IPS-NIHi11 (cell line): ENCODE results near the gene PBX3.
"Not testable (repeated sequence)": the region's sequence is repeated elsewhere in the genome, so short reads cannot be mapped to it uniquely, and the experiment has no call there.

Source experiments
- DNase-seq: peaks from one replicate; pipeline ENCODE4 v3.0.0; 2012; ENCODE audit warnings: mixed read lengths, low spot score

The PBX3 gene

DNA sequence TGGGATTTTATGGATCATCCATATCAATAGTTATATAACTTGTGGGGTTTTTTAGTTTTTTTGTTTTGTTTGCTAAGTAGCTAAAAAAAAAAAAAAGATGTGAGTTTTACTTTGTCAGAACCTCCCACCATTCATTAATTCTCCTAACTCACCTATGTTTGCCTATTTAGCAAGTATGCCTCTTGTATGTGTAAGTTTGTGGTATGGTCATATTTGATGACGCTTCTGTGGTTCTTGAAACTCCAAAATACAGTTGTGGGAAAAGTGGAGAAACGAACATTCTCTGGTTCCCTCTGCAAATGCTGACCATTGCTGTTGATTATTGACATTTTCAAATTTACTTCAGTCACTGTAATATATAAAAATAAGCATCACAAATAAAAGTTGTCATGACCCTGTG lies 75.7 kb downstream of the PBX3 start:
- no peak for DNase-seq

DNA sequence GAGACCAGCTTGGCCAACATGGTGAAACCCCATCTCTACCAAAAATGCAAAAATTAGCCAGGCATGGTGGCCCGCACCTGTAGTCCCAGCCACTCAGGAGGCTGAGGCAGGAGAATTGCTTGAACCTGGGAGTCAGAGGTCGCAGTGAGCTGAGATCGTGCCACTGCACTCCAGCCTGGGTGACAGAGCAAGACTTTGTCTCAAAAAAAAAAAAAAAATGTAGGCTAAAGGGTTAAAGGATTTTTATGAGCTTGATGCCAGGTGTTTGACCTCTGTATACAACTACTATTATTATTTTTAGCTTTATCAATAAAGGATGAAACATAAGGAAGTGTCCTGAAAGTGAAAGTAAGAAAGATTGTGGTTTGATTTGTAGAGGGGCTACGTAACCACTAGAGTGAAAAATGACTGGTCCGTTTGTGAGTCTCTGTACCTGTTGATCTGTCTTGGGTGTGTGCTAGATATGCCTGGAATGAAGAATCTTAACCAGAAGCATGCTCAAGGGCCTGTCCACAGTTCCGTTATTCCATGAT lies 76.8 kb downstream of the PBX3 start:
- not testable (repeated sequence) for DNase-seq

DNA sequence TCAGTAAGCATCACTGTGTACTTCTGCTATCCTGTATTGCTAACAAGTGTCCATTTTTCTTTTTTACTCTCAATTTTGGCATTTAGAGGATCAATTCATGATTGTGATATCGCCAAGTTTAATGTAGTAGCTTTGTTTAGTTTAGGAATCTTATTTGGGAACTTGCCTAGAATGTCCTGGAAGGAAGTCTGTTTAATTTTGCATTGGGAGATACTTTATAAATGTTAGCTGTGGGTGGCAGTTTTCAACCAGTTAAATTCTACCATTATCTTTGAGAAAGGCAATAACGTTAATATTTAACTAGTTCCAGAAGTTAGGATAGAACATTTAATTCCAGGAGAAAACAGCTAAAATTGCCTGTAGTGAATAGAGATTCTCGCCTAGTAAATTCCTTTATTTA lies 78.6 kb downstream of the PBX3 start:
- DNase-seq = no peak

DNA sequence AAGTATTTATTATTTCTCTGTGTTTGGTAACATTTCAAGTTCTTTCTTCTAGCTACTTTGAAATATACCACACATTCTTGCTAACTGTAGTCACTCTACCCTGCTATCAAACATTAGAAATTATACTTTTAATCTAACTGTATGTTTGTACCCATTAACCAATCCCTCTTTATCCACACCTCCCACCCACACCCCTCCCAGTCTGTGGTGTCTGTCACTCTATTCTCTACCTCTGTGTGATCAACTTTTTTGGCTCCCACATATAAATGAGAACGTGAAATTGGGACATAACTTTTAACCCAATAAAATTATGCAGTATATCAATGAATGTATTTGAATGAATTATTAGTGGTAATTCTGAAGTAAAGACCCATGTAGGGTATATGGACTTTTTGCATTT lies 79.7 kb downstream of the PBX3 start:
- DNase-seq = no peak

DNA sequence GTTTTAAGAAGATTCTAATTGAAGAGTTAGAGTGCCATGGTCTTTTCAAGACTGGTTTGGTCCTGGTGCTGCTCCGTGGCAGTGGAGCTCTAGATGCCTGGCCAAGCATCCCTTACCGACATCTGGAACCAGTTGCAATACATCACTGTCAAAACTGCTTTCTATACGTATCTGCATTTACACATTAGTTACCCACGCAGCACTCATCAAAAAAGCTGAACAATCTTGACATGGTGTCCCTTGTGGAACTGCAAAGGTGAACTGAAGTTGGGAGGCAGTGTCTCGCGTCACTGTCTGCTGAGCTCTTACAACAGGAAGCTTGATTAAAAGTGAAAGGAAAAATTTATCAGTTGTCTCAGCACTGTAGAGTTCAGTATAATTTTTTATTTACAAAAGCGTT lies 82.6 kb downstream of the PBX3 start:
- DNase-seq = no peak

DNA sequence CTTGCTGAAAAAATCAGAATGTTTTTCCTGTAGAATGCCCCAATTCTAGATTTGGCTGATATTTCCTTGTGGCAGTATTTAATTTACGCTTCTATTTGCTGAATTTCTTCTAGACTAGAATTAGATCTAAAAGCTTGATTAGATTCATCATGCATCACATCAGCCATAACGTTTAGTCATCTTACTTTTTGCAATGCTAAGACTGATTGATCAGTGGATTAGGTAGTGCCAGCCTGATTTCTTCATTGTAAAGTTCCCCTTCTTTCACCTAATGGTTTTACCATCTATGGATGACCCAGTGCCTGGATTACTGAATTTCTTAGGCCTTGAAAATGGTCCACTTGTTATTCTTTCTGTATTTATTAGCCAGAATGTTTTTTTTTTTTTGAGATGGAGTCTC lies 83.9 kb downstream of the PBX3 start:
- DNase-seq = no peak

DNA sequence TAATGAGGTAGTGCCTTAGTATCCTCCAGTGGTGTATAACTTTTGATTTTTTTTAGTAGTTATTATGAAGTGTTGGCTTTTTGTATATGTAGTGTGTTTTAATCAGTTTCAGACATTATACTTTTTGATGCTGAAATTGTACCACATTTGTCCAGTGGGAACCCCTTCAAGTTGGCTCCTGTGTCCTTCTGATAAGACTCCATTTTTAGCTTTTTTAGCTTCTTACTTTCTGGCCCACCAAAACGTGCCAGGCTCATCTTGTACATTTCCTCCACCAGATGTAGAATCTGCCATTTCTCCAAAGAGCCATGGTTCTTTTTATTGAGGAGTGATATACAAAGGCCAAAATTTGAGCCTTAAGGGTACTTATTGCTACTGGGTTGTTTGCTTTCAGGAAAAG lies 84.4 kb downstream of the PBX3 start:
- no peak for DNase-seq

DNA sequence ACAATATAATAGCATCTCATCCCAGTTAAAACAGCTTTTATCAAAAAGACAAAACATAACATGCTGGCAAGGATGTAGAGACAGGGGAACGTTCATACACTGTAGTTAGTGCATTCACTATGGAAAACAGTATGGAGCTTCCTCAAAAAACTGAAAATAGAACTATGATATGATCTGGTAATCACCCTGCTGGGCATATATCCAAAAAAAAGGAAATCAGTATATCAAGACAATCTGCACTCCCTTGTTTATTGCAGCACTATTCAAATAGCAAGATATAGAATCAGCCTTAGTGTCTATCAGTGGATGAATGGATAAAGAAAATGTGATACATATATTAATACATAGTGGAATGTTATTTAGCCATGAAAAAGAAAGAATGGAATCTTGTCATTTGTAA lies 88.5 kb downstream of the PBX3 start:
- no peak for DNase-seq

DNA sequence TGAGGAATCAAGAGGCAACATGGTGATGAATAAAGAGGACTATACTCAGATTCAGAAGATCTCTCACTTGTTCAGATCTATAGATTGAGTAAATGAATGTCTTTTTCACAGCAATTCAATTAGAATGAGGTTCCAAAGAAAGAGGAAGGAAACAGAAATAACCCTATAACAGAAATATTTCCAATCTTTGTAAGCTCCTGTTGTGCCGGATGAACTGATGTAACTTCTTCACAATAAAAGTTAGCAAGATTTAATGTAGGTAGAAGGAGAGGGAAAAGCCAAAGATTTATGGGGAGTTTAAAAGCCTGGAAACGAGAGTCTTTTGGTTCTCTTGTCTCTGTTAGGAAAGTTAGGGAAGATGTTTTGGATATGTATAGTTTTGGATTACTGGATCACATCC lies 92.1 kb downstream of the PBX3 start:
- no peak for DNase-seq

DNA sequence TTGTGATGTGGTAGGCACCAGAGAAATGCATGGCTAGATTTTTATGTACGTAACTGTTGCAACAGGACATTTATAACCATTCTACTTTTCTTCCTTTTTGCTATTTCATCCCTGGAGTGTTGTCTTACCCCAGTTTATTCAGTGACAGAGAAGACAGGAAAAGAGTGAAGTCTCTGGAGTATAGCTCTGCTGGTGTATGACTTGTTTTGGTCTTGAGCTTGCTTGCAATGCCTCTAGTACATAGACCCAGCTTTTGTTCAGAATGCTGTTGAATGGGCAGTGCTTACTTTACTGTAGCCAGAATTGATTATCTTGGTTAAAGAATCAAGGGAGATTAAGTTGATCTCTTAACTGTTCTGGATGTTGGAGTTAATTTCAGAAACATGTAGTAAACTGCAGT lies 94.3 kb downstream of the PBX3 start:
- no peak for DNase-seq

DNA sequence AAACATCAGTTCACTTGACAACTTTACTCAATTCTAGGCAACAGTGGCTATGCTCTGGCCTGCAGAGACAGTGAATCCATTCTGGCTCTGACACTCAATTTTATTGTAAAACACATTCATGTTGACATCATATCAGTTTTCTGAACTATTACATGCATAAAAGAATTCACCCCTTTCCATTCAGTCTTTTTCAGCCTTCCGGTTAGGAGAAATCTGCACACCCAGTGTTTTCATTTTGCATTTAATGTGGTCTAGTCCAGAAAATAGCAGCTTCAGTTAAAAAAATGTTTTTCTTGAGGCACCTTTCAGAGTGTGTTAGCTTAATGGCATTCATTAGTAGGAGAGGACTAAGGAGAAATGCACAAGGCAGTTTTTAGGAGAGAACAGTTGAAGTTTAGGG lies 95.1 kb downstream of the PBX3 start:
- DNase-seq = no peak

DNA sequence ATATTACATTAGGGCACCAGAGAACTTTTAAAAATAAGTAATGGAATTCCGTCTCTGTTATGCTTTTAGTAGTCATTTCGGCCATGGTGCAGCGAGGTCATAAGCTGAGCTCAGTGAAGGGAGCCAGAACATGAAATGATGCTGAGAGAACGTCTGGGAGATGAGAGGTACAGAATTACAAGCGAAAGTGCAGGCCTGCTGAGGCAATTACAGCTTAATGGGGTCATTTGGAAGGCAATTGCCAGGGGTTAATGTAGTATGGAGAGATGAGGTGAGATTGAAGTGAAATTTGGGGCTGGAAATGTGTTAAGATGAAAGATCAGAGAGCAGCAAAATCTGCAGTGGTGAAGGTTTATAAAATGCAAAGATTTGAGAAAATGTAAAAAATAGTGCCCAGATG lies 96.5 kb downstream of the PBX3 start:
- DNase-seq = no peak

DNA sequence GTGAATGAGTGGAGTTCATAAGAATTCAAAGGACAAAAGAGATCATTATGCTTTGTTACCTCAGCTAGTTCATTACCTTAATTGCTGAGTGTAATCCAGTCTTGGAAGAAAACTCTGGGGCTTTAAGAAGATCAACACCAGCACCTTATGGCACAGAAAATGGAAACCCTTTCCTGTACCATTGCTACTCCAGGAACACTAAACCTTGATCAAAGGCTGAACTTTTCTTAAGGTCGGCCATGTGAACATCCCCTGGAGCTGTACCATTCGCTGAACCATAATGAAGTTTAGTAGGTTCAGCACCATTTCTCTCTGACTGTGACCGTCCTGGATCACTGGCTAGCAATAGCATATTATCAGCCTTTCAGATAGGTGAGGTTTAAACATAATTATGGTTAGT lies 97.4 kb downstream of the PBX3 start:
- no peak for DNase-seq

DNA sequence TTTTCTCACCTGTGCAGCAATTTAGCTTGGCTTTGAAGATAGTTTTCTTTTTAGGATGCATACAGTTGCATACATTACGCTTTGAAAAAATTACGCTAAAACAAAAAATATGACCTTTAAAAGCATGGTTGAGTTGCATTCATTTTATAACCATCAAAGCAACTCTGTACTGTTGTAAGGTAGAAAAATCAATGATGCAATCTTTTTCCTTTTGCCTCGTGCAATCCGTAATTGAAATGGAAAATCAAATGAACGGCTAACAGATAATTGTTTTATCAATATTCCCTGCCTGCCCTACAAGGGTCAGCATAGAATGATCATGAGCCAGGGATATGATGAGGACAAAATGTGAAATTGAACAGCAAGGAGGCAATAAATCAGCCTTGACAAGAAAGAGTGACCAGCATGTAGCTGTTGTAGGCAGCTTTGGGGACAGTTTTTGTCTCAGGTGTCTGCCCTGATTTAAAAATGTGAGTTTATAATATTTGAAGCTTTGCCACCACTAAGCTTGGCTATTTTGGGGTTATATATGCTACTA lies 98.2 kb downstream of the PBX3 start:
- no peak for DNase-seq

DNA sequence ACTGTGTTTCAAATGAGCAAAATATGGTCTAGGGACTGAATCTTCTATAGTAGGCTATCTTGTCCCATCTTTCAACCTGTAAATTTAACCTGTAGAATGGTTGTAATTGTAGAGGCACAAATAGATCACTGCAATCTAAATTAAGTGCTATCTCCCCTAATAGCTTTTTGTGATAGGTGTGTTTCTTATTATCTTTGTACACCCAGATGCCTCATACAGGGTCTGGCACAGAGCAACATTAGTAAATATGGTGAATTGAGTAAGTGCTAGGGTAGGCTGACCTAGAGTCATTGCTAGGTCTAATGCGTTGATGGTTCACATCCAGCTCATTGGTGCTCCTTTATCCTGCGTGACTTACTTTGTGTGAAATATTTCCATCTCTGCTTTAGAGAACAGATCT lies 100.6 kb downstream of the PBX3 start:
- DNase-seq = no peak

DNA sequence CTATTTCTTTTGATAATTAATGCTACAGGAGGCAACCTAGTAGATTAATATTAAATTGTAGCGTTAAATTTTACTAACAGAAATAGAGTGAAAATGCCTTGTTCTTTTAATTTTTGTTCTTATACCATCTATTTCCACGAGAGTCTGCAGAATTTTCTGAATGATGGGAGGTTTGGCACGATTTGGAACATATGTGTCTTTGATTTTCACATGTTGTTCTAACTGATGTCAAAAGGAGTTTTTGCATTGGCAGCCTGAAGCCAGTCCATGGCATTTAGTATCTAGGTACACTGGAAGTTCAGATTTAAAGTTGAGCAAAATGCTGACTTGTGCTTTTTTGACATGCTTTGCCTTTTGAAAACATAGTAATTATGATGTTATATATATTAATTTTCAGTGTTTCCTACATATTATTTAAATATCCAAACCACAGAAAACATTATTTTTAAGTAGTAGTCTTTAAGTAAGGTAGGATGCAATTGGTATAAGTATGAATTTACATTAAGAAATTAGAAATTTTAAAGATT lies 103.0 kb downstream of the PBX3 start:
- no peak for DNase-seq

DNA sequence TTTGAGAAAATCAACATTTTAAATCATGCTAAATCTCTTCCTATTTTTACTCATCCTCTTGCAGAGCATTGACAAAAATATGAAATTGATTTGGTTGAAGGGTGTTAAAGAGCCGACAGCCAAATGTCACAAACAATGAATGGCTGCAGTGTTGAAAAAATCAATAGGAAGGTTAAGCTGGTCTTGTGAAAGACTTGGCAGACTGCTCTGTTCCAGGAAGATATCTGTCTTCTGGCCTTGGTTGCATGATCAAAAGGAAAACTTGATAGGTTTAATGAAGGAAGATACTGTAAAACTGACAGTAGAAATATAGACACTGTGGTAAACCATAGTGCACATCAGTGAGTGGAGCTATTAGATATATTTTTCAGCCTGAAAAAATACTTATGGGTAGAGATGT lies 103.6 kb downstream of the PBX3 start:
- no peak for DNase-seq

DNA sequence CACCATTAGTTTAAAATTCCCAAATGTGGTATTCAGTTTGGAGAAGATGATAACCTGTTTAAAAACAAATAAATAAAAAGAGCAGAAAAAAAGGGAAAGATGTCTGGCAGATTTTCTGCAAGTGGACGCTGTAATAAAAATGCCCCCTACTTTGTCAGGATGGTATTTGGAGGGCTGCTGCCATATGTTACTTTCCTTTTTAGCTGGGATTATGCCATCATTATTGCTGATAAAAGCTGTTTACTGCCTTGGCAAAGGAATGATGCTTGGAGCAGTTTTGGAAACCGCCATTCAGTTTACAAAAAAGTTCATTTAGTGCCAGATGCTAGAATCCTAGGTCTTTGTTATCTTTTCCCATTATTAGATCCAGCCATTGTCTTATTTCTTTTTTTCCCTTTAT lies 104.8 kb downstream of the PBX3 start:
- no peak for DNase-seq

DNA sequence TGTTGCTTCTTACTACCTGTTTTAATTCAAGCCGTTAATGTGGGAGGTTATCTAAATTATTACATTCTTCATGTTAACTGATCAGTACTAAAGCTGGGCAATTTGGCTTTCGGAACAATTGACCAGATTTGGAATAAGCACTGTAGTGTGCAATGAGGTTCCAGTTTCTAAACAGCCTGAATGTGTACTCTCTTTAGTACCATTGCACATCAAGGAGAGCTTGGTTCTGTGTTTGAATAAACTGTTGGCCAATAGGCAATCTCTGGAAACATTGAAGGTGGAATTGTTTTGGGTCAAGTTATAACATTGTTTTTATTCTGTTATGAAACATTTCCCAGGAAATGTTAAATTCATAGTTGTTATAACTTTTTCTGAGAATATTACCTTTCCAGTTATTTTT lies 105.2 kb downstream of the PBX3 start:
- no peak for DNase-seq

DNA sequence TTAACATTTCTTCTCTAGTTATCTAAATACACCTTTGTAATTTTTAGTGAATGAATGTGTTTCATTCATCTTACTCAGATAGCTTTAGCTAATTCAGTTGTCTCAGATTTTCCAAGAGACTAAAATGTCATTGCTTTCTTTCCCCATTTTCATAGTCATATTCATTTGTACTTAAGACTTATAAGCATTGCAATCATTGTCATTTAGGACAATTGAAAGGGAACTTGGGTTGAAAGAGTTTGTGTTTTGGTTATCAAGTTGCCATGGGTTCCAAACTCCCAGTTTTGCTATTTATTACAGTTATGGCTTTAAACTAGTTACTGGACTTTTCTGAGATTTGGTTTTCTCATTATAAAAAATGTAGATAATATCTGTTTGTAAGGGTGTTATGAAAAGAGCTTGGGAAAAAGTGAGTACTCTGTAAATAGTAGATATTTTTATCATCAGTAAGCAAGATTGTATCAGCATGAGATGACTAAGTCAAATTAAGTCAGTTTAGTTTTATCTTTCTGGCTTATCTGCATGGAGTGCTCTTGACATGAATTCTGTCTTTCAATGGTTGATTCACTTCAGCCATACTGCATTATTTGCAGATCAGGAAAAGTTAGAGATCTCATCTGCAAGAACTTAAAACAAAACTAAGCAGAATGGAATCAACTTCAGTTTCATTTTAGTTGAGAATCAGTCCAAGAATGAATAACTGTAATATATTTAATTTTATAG lies 107.5 kb downstream of the PBX3 start:
- no peak for DNase-seq

DNA sequence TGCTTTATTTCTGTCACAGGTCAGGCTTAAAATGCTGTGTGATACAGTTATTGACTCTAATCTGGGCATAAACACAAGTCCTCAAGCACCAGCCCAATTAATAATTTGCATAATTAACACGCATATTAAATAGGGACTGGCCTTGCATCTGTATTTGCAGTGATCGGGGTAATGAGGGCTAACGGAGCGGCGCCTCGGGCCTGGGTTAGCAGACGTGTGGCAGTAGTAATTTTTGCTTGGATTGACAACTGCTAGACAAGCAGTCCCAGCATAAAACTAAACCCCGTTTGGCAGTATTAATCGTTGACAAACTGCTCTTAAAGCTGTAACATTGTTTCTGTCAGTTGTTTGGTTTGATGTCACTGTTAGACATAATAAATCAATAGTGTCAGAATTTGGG lies 109.2 kb downstream of the PBX3 start:
- no peak for DNase-seq

DNA sequence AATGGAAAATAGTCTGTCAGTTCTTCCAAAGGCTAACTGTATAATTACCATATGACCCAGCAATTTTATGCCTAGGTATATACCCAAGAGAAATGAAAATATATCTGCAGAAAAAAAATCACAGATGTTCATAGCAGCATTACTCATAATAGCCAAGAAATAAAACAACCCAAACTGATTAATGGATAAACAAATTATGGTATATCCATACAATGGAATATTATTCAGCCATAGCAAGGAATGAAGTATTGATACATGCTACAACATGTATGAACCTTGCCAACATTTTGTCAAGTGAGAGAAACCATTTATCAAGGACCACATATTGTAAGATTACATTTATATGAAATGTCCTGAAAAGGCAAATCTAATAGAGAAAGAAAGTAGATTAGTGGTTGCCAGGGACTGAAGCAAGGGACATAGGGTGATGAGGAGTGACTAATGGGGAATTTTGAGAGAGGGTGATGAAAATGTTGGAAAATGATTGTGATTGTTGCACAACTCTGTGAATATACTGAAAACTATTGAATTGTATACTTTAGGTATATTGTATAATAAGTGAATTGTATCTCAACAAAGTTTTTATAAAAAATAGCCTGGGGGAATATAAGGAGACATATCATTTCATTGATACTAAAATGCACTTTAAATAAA lies 114.4 kb downstream of the PBX3 start:
- no peak for DNase-seq

DNA sequence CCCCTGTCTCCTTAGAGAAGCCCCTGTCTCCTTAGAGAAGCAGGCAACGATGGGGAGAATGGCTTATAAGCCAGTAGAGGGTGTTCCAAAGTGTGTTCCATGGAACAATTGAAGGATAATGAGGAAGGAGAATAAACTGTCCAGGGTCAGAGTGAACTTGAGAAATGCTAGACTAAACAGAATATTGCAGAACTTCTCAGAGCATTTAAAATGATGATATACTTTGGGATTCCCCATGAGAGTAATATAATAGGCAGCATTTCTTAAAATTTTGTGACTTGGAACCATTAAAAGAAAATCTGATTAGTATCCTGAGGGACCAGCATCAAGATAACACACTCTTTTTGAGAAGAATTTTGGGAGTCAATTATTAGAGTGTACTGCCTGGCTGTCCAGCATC lies 116.8 kb downstream of the PBX3 start:
- no peak for DNase-seq
